Esophagus muscularis mucosa (tissue), 3 donors: Measurements from ENCODE around the gene OR2S2.

Source experiments
- POLR2A ChIP-seq: fragments of 450-650 bp; IDR thresholded peaks from one replicate; pipeline ENCODE4 v1.6.1; 2017; ENCODE audit warnings: antibody characterized with exemption, moderate library complexity, mild to moderate bottlenecking, low read depth
- TF ChIP-seq, protein P1 (sequence below), 3 experiments: fragments of 200-600 bp in 2 of 3; fragments of 450-650 bp in 1 of 3; sonication (generic) in 2 of 3; IDR thresholded peaks; one replicate each; pipeline ENCODE4 v1.5.1; 2017 to 2019; ENCODE audit warnings: antibody characterized with exemption in 3 of 3, mild to moderate bottlenecking in 2 of 3, moderate library complexity in 1 of 3

DNA sequence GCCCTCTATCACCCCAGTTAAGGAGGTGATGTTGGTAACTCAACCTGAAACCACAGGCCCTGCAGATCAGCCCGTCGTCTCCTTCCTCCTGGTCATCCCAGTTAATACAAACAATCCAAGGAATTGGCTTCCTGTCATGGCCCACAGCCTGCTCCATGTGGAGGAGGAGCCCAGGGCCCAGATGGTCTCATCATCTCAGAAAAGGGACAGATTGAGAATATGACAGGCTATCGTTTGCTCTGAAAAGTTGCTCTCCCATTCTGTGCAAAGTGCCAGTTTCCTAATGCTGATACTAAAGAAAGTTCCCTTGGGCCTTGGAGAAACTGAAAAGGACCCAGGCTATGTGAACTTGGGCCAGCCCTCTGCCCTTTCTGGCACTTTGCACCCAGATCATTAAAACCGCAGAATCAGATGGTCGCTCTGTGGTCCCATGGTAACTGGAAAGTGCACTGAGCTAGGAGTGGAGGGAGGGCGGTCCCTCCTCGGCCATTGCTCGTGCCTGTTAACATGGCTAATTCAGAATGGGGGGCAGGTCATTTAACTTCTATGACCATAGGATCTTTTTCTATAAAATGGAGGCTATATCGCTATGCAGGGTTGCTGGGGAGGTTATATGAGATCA is 49.3 kb downstream of the OR2S2 start:
- TF ChIP-seq POLR2A: no peak
- TF ChIP-seq, protein P1, sequence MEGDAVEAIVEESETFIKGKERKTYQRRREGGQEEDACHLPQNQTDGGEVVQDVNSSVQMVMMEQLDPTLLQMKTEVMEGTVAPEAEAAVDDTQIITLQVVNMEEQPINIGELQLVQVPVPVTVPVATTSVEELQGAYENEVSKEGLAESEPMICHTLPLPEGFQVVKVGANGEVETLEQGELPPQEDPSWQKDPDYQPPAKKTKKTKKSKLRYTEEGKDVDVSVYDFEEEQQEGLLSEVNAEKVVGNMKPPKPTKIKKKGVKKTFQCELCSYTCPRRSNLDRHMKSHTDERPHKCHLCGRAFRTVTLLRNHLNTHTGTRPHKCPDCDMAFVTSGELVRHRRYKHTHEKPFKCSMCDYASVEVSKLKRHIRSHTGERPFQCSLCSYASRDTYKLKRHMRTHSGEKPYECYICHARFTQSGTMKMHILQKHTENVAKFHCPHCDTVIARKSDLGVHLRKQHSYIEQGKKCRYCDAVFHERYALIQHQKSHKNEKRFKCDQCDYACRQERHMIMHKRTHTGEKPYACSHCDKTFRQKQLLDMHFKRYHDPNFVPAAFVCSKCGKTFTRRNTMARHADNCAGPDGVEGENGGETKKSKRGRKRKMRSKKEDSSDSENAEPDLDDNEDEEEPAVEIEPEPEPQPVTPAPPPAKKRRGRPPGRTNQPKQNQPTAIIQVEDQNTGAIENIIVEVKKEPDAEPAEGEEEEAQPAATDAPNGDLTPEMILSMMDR (IDR thresholded peaks at IDR 0.05): no peak
